ENCODE measurements around the gene BEST2.

The BEST2 gene

DNA sequence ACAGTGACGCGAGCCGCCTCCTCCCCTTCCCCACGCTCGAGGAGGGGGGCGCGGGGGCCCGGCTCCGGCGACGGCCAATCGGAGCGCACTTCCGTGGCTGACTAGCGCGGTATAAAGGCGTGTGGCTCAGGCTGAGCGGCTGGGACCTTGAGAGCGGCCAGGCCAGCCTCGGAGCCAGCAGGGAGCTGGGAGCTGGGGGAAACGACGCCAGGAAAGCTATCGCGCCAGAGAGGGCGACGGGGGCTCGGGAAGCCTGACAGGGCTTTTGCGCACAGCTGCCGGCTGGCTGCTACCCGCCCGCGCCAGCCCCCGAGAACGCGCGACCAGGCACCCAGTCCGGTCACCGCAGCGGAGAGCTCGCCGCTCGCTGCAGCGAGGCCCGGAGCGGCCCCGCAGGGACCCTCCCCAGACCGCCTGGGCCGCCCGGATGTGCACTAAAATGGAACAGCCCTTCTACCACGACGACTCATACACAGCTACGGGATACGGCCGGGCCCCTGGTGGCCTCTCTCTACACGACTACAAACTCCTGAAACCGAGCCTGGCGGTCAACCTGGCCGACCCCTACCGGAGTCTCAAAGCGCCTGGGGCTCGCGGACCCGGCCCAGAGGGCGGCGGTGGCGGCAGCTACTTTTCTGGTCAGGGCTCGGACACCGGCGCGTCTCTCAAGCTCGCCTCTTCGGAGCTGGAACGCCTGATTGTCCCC, 39.9 kb downstream of the BEST2 start, which contains the start of gene JUNB:
Gene JUNB (plus strand): TSS at position 142 of the 706 bp plus-strand sequence. CDS start 286 bp downstream, at position 428.
- TF ChIP-seq, protein P1, sequence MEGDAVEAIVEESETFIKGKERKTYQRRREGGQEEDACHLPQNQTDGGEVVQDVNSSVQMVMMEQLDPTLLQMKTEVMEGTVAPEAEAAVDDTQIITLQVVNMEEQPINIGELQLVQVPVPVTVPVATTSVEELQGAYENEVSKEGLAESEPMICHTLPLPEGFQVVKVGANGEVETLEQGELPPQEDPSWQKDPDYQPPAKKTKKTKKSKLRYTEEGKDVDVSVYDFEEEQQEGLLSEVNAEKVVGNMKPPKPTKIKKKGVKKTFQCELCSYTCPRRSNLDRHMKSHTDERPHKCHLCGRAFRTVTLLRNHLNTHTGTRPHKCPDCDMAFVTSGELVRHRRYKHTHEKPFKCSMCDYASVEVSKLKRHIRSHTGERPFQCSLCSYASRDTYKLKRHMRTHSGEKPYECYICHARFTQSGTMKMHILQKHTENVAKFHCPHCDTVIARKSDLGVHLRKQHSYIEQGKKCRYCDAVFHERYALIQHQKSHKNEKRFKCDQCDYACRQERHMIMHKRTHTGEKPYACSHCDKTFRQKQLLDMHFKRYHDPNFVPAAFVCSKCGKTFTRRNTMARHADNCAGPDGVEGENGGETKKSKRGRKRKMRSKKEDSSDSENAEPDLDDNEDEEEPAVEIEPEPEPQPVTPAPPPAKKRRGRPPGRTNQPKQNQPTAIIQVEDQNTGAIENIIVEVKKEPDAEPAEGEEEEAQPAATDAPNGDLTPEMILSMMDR (IDR thresholded peaks at IDR 0.05): no peak

DNA sequence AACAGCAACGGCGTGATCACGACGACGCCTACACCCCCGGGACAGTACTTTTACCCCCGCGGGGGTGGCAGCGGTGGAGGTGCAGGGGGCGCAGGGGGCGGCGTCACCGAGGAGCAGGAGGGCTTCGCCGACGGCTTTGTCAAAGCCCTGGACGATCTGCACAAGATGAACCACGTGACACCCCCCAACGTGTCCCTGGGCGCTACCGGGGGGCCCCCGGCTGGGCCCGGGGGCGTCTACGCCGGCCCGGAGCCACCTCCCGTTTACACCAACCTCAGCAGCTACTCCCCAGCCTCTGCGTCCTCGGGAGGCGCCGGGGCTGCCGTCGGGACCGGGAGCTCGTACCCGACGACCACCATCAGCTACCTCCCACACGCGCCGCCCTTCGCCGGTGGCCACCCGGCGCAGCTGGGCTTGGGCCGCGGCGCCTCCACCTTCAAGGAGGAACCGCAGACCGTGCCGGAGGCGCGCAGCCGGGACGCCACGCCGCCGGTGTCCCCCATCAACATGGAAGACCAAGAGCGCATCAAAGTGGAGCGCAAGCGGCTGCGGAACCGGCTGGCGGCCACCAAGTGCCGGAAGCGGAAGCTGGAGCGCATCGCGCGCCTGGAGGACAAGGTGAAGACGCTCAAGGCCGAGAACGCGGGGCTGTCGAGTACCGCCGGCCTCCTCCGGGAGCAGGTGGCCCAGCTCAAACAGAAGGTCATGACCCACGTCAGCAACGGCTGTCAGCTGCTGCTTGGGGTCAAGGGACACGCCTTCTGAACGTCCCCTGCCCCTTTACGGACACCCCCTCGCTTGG, 40.7 kb downstream of the BEST2 start:
- TF ChIP-seq, protein P1 (IDR thresholded peaks at IDR 0.05): no peak

DNA sequence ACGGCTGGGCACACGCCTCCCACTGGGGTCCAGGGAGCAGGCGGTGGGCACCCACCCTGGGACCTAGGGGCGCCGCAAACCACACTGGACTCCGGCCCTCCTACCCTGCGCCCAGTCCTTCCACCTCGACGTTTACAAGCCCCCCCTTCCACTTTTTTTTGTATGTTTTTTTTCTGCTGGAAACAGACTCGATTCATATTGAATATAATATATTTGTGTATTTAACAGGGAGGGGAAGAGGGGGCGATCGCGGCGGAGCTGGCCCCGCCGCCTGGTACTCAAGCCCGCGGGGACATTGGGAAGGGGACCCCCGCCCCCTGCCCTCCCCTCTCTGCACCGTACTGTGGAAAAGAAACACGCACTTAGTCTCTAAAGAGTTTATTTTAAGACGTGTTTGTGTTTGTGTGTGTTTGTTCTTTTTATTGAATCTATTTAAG, 41.3 kb downstream of the BEST2 start:
- TF ChIP-seq, protein P1 (IDR thresholded peaks at IDR 0.05): no peak

DNA sequence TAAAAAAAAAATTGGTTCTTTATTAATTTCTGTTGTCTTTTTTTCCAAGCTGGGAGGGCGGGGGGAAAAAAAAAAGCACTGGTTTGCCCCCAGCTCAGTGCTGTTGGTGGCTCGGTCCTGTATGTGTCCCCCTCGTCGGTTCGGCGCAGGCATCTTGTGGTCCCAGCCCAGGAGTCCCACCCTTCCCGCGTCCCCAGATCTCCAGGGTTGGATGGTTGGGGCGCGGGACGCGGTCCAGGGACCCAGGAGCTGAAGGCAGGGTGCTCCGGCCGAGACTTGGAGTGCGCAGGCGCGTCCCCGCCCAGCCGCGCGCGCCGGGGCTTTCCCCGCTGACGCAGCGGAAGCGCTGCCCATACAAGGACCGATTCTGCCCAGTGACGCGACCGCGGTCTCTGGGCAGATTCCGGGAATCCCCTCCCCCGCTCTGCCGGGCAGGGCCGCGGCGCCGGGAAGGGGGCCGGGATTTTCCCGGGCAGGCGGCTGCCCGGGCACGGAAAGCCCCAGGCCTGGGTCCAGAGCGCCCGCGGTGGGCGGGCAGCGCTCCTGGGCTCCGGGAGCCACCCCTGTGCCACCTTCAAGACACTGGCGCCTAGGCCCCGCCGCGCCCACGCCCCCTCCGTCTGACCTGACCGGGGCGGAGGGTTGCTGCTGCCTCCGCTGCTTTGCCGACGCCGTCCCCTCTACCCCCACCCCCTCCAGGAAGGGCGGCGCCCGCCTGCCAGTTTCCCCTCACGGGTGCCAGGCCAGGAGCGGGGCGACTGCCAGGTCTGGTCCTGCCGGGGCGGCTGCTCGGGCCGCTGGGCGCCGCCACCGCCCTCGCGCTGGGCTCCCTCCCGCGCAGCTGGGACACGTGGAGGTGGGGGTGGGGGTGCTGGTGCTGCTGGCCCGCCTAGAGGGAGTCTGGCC, 42.0 kb downstream of the BEST2 start:
- TF ChIP-seq, protein P1 (IDR thresholded peaks at IDR 0.05): no peak

DNA sequence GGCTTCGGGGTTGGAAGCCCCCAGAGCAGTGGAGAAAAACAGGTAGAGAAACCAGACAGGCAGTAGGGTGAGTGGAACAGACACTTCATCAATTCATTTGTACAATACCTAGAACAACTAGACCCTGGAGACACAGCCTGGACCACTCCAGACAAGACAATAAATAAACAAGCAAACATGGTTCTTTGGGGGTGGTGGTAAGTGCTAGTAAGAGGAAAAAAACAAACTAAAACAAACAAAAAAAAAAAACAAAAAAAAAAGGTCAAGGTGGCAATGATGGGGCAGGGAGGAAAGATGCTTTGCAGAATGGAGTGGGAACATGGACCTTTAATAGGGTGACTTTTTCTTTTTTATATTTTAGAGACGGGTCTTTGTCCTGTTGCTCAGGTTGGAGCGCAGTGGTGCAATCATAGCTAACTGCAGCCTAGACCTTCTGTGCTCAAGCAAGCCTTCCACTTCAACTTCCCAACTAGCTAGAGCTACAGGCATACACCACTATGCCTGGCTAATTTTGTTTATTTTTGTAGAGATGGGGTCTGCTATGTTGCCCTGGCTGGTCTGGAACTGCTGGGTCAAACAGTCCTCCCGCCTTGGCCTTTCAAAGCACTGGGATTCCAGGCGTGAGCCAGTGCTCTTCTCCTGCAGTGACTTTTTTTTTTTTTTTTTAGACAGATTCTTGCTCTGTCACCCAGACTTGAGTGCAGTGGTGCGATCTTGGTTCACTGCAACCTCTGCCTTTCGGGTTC, 42.8 kb downstream of the BEST2 start:
- TF ChIP-seq, protein P1 (IDR thresholded peaks at IDR 0.05): no peak

DNA sequence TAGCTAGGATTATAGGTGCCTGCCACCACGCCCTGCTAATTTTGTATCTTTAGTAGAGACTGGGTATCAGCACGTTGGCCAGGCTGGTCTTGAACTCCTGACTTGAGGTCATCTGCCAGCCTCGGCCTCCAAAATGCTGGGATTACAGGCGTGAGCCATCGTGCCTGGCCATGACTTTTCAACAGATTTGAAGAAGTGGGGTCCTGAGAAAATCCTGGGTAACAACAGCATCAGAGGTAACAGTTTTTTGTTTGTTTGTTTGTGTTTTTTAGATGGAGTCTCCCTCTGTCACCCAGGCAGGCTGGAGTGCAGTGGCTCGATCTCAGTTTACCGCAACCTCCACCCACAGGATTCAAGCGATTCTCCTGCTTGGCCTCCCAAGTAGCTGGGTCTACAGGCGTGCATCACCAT, 43.4 kb downstream of the BEST2 start:
- TF ChIP-seq, protein P1 (IDR thresholded peaks at IDR 0.05): no peak
